SW480 (cell line): ENCODE results near the gene ASTE1.
"Not testable (repeated sequence)": the region's sequence is repeated elsewhere in the genome, so short reads cannot be mapped to it uniquely, and the experiment has no call there.

Source experiments
- DNase-seq: peaks from one replicate; pipeline ENCODE4 v3.0.0-alpha.2; 2016; ENCODE audit warnings: low spot score

Gene ASTE1

GRCh38 chr3:131026321-131027151 lies at the start of gene ASTE1, which contains the start of gene NEK11:
ASTE1 (minus strand) TSS chr3:131026825; CDS start chr3:131025306, 1,519 bp downstream.
NEK11 (plus strand) TSS chr3:131026877; CDS start chr3:131029709, 2,832 bp downstream.
- peak; percentile 87 for DNase-seq

- DNase-seq = no peak
These were observed 49.2 kb upstream of the ASTE1 start for GRCh38 chr3:131075632-131076328.

- no peak for DNase-seq
These were observed 46.2 kb upstream of the ASTE1 start for GRCh38 chr3:131072845-131073244.

- no peak for DNase-seq
These were observed 45.5 kb upstream of the ASTE1 start for GRCh38 chr3:131072099-131072559.

GRCh38 chr3:131067983-131068382 lies 41.4 kb upstream of the ASTE1 start:
- DNase-seq = no peak

GRCh38 chr3:131053043-131053859 lies 26.6 kb upstream of the ASTE1 start:
- DNase-seq = no peak

GRCh38 chr3:131050001-131050400 lies 23.4 kb upstream of the ASTE1 start:
- DNase-seq = no peak

GRCh38 chr3:131048030-131048429 lies 21.4 kb upstream of the ASTE1 start:
- no peak for DNase-seq

GRCh38 chr3:131047582-131047981 lies 21.0 kb upstream of the ASTE1 start:
- DNase-seq = peak; percentile 12

GRCh38 chr3:131042271-131042985 lies 15.8 kb upstream of the ASTE1 start:
- DNase-seq = not testable (repeated sequence)

GRCh38 chr3:131038326-131038725 lies 11.7 kb upstream of the ASTE1 start:
- DNase-seq = no peak

- DNase-seq = no peak
These were observed 10.4 kb upstream of the ASTE1 start for GRCh38 chr3:131036986-131037385.

- DNase-seq = no peak
These were observed 9.7 kb upstream of the ASTE1 start for GRCh38 chr3:131036200-131036816.

GRCh38 chr3:131033480-131034080 lies 7.0 kb upstream of the ASTE1 start:
- DNase-seq = peak; percentile 32

GRCh38 chr3:131031660-131032059 lies 5.0 kb upstream of the ASTE1 start:
- no peak for DNase-seq

- no peak for DNase-seq
These were observed 2.2 kb upstream of the ASTE1 start for GRCh38 chr3:131028844-131029243.

- no peak for DNase-seq
These were observed 1.1 kb downstream of the ASTE1 start for GRCh38 chr3:131025539-131025938.

GRCh38 chr3:131020122-131020693 lies 6.4 kb downstream of the ASTE1 start:
- no peak for DNase-seq

- DNase-seq = no peak
These were observed 7.7 kb downstream of the ASTE1 start for GRCh38 chr3:131018970-131019369.

- DNase-seq = no peak
These were observed 16.9 kb downstream of the ASTE1 start for GRCh38 chr3:131009698-131010097.
